Measurements from ENCODE around the gene BACH1. TPM values are rescaled to one million over a fixed set of nuclear protein-coding genes. Genes with fewer than 3 reads are reported as not detected.

The BACH1 gene
- total and polyA plus RNA-seq, 10 of the 15 experiments (the other 5 are each of a cell fraction or from before 2014, with no cell fraction given), result 3.2 to 25.7 (median 10.5) TPM

- Histone ChIP-seq H3K4me1 (ENCODE audit: control insufficient read depth, insufficient read depth, low read length) (no peaks in the 10 kb centered on the region), H4K20me1 (ENCODE audit: control insufficient read depth, insufficient read depth) (no peaks in the 10 kb centered on the region; the same call in 1 of the 2 replicates), H2AFZ (ENCODE audit: control insufficient read depth, low read depth, low read length) (no peak overlapping the region), H3K79me2 (ENCODE audit: control insufficient read depth, insufficient read depth, low read length) (peaks cover 9% of the 10 kb centered on the region), H3K27ac (ENCODE audit: control insufficient read depth, insufficient read depth) (no peak overlapping the region), H3K9me3 (replicated peaks; ENCODE audit: control insufficient read depth, insufficient read depth, low read length) (no peaks in the 10 kb centered on the region), H3K9ac (ENCODE audit: control insufficient read depth, insufficient read depth, low read length) (no peak overlapping the region), H3K27me3 (replicated peaks in 1 of 2; ENCODE audit: control insufficient read depth in 2 of 2, insufficient read depth in 2 of 2, low read length in 1 of 2) (no peaks in the 10 kb centered on the region), H3K36me3 (ENCODE audit: control insufficient read depth in 2 of 2, insufficient read depth in 2 of 2, low read length in 1 of 2) (peaks cover 0 to 6% of the 10 kb centered on the region in 2 experiments; a peak in 2 of 4 replicates), H3K4me2 (ENCODE audit: control insufficient read depth, insufficient read depth) (no peak overlapping the region), H3K4me3 (no peak overlapping the region)
- CTCF ChIA-PET, result interaction anchor here (0.7 to 1.3 kb wide), 5 partner anchors 17 to 308 kb away, joined by 3 to 5 read pairs (median 4); no protein-coding TSS in a partner anchor
- RAD21 ChIA-PET (ENCODE audit: unreplicated experiment), result interaction anchor here (0.8 to 1.1 kb wide), 2 partner anchors 36 to 248 kb away, joined by 3 read pairs; no protein-coding TSS in a partner anchor
- in situ Hi-C loops (cut with MboI), result no loop called here
- intact Hi-C loops (cut with micrococcal nuclease; ENCODE audit: unreplicated experiment), result no loop called here
- BruUV-seq (replicated peaks), result no TSS peak
- POLR2A ChIA-PET, result no interaction called here
- no peak for FAIRE-seq
- 93% methylated on average over 3 of the region's 3 CpGs for WGBS (ENCODE audit: insufficient coverage, insufficient replicate concordance, low lambda C conversion rate, missing lambda C conversion rate)
- TF ChIP-seq, protein P1, sequence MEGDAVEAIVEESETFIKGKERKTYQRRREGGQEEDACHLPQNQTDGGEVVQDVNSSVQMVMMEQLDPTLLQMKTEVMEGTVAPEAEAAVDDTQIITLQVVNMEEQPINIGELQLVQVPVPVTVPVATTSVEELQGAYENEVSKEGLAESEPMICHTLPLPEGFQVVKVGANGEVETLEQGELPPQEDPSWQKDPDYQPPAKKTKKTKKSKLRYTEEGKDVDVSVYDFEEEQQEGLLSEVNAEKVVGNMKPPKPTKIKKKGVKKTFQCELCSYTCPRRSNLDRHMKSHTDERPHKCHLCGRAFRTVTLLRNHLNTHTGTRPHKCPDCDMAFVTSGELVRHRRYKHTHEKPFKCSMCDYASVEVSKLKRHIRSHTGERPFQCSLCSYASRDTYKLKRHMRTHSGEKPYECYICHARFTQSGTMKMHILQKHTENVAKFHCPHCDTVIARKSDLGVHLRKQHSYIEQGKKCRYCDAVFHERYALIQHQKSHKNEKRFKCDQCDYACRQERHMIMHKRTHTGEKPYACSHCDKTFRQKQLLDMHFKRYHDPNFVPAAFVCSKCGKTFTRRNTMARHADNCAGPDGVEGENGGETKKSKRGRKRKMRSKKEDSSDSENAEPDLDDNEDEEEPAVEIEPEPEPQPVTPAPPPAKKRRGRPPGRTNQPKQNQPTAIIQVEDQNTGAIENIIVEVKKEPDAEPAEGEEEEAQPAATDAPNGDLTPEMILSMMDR (IDR thresholded peaks at IDR 0.05 in 2 of 3, conservative IDR thresholded peaks at IDR 0.05 in 1 of 3; ENCODE audit: control insufficient read depth in 2 of 3, extremely low read depth in 1 of 3, insufficient read depth in 1 of 3, low read depth in 3 of 3, low read length in 3 of 3), result 0 out of 6 replicates have a peak, but pooled peaks of 1 of the 3 experiments have one; percentile 5
- no peak for TF ChIP-seq PAX5 (IDR thresholded peaks at IDR 0.05; ENCODE audit: borderline replicate concordance, low read depth, low read length)
- ATAC-seq, result peak; percentile 8
- DNase-seq (ENCODE audit: low read depth, low spot score), result no peak
- SMC1A ChIA-PET (ENCODE audit: uncharacterized antibody, unreplicated experiment), result interaction anchor here (0.7 to 0.9 kb wide), 3 partner anchors 20 to 271 kb away, joined by 3 read pairs; no protein-coding TSS in a partner anchor
Measured at GRCh38 chr21:29335720-29336119, 37.0 kb downstream of the BACH1 start.

DNA sequence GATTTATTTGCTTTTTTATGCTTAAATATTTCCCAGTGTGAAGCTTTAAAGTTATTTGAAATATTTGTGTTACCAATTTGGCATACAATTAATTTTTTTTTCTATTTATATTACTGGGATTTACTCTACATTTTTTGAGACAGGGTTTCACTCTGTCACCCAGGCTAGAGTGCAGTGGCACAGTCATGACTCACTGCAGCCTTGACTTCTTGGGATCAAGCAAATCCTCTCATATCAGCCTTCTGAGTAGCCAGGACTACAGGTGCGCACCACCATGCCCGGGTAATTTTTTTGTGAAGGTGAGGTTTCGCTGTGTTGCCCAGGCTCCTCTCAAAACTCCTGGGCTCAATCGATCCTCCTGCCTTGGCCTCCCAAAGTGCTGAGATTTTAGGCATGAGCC, 39.5 kb downstream of the BACH1 start:
- no peak for ATAC-seq
- CTCF ChIA-PET, result interaction anchor here (0.6 to 2.4 kb wide), 4 partner anchors 11 to 39 kb away, joined by 3 to 8 read pairs (median 3); no protein-coding TSS in a partner anchor
- BruUV-seq (replicated peaks), result no TSS peak
- intact Hi-C loops (cut with micrococcal nuclease; ENCODE audit: unreplicated experiment), result no loop called here
- SMC1A ChIA-PET (ENCODE audit: uncharacterized antibody, unreplicated experiment), result interaction anchor here (0.7 to 2.5 kb wide), 5 partner anchors 8 to 251 kb away, joined by 3 to 12 read pairs (median 4); no protein-coding TSS in a partner anchor
- Histone ChIP-seq H3K27ac (ENCODE audit: control insufficient read depth, insufficient read depth) (no peak overlapping the region), H3K79me2 (ENCODE audit: control insufficient read depth, insufficient read depth, low read length) (peaks cover 13% of the 10 kb centered on the region), H3K9ac (ENCODE audit: control insufficient read depth, insufficient read depth, low read length) (no peak overlapping the region), H3K36me3 (ENCODE audit: control insufficient read depth in 2 of 2, insufficient read depth in 2 of 2, low read length in 1 of 2) (peaks cover 0 to under 1% of the 10 kb centered on the region in 2 experiments; a peak in 2 of 4 replicates), H3K4me1 (ENCODE audit: control insufficient read depth, insufficient read depth, low read length) (no peaks in the 10 kb centered on the region; the same call in 1 of the 2 replicates), H2AFZ (ENCODE audit: control insufficient read depth, low read depth, low read length) (no peak overlapping the region), H3K27me3 (replicated peaks in 1 of 2; ENCODE audit: control insufficient read depth in 2 of 2, insufficient read depth in 2 of 2, low read length in 1 of 2) (no peaks in the 10 kb centered on the region), H3K9me3 (replicated peaks; ENCODE audit: control insufficient read depth, insufficient read depth, low read length) (no peaks in the 10 kb centered on the region), H3K4me2 (ENCODE audit: control insufficient read depth, insufficient read depth) (no peak overlapping the region), H4K20me1 (ENCODE audit: control insufficient read depth, insufficient read depth) (no peaks in the 10 kb centered on the region; the same call in 1 of the 2 replicates), H3K4me3 (no peak overlapping the region)
- in situ Hi-C loops (cut with MboI), result no loop called here
- no peak for DNase-seq (ENCODE audit: low read depth, low spot score)
- RAD21 ChIA-PET (ENCODE audit: unreplicated experiment), result interaction anchor here (1.0 to 1.7 kb wide), 4 partner anchors 24 to 261 kb away, joined by 3 to 4 read pairs (median 3); no protein-coding TSS in a partner anchor
- POLR2A ChIA-PET, result interaction anchor here (1.1 kb wide), 1 partner anchor 39 kb away, joined by 6 read pairs; the partner anchor contains the start of gene BACH1
- 99% methylated on average over 4 of the region's 4 CpGs for WGBS (ENCODE audit: insufficient coverage, insufficient replicate concordance, low lambda C conversion rate, missing lambda C conversion rate)
- FAIRE-seq, result no peak
- TF ChIP-seq POU2F2 (IDR thresholded peaks at IDR 0.05; ENCODE audit: borderline replicate concordance, low read depth, low read length) (no peak), SREBF2 (IDR thresholded peaks at IDR 0.05; ENCODE audit: low read length) (no peak), NRF1 (conservative IDR thresholded peaks at IDR 0.05; ENCODE audit: low read depth, low read length) (no peak), STAT3 (IDR thresholded peaks at IDR 0.05; ENCODE audit: low read depth, low read length) (no peak), EZH2 (IDR thresholded peaks at IDR 0.05; ENCODE audit: borderline replicate concordance, control insufficient read depth, low read depth, low read length) (no peak)
- TF ChIP-seq, protein P2, sequence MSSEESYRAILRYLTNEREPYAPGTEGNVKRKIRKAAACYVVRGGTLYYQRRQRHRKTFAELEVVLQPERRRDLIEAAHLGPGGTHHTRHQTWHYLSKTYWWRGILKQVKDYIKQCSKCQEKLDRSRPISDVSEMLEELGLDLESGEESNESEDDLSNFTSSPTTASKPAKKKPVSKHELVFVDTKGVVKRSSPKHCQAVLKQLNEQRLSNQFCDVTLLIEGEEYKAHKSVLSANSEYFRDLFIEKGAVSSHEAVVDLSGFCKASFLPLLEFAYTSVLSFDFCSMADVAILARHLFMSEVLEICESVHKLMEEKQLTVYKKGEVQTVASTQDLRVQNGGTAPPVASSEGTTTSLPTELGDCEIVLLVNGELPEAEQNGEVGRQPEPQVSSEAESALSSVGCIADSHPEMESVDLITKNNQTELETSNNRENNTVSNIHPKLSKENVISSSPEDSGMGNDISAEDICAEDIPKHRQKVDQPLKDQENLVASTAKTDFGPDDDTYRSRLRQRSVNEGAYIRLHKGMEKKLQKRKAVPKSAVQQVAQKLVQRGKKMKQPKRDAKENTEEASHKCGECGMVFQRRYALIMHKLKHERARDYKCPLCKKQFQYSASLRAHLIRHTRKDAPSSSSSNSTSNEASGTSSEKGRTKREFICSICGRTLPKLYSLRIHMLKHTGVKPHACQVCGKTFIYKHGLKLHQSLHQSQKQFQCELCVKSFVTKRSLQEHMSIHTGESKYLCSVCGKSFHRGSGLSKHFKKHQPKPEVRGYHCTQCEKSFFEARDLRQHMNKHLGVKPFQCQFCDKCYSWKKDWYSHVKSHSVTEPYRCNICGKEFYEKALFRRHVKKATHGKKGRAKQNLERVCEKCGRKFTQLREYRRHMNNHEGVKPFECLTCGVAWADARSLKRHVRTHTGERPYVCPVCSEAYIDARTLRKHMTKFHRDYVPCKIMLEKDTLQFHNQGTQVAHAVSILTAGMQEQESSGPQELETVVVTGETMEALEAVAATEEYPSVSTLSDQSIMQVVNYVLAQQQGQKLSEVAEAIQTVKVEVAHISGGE (CRISPR knock-in tag; IDR thresholded peaks at IDR 0.05), result no peak

All from GM12878 (cell line).